ENCODE measurements around the gene ATRX. TPM values are rescaled to one million over a fixed set of nuclear protein-coding genes. Genes with fewer than 3 reads are reported as not detected.
"Not testable (repeated sequence)": the region's sequence is repeated elsewhere in the genome, so short reads cannot be mapped to it uniquely, and the experiment has no call there.

ATRX gene
- polyA plus RNA-seq, 1 experiment: 20.6 TPM

DNA sequence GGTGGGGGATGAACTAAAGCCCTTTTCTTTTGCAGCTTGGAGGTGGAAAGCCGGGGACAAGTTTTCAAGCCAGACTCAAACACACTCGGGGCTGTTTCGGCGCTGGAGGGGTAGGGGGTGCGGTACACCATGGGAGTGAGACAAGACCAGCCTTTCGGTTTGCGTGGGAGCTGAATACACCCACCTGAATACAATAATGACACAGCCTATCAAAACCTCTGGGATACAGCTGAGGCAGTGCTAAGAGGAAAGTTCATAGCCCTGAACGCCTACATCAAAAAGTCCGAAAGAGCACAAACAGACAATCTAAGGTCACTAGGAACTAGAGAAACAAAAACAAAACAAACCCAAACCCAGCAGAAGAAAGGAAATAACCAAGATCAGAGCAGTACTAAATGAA, 163.3 kb downstream of the ATRX start:
- H3K4me3 ChIP-seq (ENCODE audit: low read depth, low read length): no peak overlapping the region
- no peaks in the 10 kb centered on the region; the same call in 1 of the 2 replicates for H3K36me3 ChIP-seq (ENCODE audit: control insufficient read depth, insufficient read depth, low read length)
- POLR2A ChIA-PET: no interaction called here
- no peaks in the 10 kb centered on the region for H3K27me3 ChIP-seq (ENCODE audit: control insufficient read depth, insufficient read depth, low read length)
- TF ChIP-seq, protein P1, sequence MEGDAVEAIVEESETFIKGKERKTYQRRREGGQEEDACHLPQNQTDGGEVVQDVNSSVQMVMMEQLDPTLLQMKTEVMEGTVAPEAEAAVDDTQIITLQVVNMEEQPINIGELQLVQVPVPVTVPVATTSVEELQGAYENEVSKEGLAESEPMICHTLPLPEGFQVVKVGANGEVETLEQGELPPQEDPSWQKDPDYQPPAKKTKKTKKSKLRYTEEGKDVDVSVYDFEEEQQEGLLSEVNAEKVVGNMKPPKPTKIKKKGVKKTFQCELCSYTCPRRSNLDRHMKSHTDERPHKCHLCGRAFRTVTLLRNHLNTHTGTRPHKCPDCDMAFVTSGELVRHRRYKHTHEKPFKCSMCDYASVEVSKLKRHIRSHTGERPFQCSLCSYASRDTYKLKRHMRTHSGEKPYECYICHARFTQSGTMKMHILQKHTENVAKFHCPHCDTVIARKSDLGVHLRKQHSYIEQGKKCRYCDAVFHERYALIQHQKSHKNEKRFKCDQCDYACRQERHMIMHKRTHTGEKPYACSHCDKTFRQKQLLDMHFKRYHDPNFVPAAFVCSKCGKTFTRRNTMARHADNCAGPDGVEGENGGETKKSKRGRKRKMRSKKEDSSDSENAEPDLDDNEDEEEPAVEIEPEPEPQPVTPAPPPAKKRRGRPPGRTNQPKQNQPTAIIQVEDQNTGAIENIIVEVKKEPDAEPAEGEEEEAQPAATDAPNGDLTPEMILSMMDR (IDR thresholded peaks at IDR 0.05; ENCODE audit: insufficient read depth, low read depth, low read length): no peak
- CTCF ChIA-PET: no interaction called here
- no peak for DNase-seq (ENCODE audit: low read depth)

DNA sequence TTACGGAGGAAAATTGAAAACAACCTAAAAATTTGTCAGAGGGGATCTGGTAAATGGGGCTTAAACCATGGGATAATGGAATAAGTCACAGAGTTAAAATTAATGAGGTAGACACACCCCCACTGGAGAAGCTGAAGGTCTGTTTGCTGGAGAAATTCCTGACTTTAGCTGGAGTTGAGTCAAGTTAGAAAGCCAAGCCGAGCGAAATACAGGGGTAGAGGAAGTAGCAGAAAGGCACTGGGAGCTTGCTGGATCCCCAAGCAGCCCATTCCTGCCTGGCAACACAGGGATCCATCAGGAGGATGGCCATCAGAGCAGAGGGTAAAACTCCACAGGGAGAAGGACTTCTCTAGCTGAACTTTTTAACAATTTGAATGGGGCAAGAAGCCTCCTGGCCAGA, 163.8 kb downstream of the ATRX start:
- Histone ChIP-seq H3K27me3 (ENCODE audit: control insufficient read depth, insufficient read depth, low read length) (no peaks in the 10 kb centered on the region), H3K4me3 (ENCODE audit: low read depth, low read length) (no peak overlapping the region), H3K36me3 (ENCODE audit: control insufficient read depth, insufficient read depth, low read length) (no peaks in the 10 kb centered on the region; the same call in 1 of the 2 replicates)
- POLR2A ChIA-PET: no interaction called here
- CTCF ChIA-PET: no interaction called here
- TF ChIP-seq, protein P1 (IDR thresholded peaks at IDR 0.05; ENCODE audit: insufficient read depth, low read depth, low read length): no peak
- no peak for DNase-seq (ENCODE audit: low read depth)

DNA sequence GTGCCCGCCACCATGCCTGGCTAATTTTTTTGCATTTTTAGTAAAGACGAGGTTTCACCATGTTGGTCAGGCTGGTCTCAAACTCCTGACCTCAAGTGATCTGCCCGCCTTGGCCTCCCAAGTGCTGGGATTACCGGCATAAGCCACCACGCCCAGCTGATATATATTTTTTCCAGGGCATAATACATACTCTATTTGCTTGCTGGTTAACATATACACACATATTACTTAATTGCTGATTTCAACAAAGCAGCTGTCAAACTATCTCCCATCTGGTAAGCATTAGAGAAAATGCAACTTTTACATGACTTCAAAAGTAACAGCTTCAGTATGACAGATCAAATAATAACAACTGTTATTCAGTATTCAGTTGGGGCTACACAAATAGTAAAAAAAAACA, 164.6 kb downstream of the ATRX start:
- H3K4me3 ChIP-seq (ENCODE audit: low read depth, low read length); H3K36me3 ChIP-seq (ENCODE audit: control insufficient read depth, insufficient read depth, low read length); CTCF ChIA-PET; POLR2A ChIA-PET; H3K27me3 ChIP-seq (ENCODE audit: control insufficient read depth, insufficient read depth, low read length); DNase-seq (ENCODE audit: low read depth): not testable (repeated sequence)

DNA sequence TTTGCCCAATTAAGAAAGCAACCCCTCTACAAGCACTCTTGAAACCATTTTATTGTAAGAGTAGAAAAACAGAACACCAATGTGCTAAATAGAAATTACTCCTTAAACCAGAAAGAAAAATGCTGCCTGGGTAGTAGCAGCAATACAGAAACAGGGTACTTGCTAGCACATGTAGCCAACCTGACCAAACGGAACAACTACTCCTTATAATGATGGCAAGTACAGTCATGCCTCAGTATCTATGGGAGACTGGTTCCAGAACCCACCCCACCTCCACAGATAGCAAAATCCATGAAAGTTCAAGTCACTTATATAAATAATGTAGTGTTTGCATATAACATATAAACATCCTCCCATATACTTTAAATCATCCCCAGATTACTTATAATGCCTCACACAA, 168.8 kb downstream of the ATRX start:
- no peak overlapping the region for H3K4me3 ChIP-seq (ENCODE audit: low read depth, low read length)
- ChIA-PET POLR2A (no interaction called here), CTCF (no interaction called here)

DNA sequence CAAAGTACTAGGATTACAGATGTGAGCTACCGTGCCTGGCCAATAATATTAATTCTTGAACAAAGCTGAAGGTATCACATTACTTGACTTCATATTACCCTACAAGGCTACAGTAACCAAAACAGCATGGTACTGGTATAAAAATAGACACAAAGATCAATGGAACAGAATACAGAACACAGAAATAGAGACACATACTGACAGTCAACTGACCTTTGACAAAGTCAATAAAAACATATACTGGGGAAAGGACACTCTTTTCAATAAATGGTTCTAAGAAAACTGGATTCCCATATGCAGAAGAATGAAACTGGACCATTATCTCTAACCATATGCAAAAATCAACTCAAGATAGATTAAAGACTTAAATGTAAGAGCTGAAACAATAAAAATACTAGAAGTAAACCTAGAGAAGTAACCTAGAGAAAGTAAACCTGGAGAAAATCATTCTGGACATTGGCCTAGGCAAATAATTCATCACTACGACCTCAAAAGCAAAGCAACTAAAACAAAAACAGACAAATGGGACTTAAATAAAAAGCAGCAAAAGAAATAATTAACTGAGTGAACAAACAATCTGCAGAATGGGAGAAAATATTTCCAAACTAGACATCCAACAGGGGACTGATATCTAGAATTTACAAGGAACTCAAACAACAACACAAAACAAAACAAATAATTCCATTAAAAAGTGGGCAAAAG, 182.2 kb downstream of the ATRX start:
- Histone ChIP-seq H3K4me3 (ENCODE audit: low read depth, low read length) (no peak overlapping the region), H3K36me3 (ENCODE audit: control insufficient read depth, insufficient read depth, low read length) (no peaks in the 10 kb centered on the region), H3K27me3 (ENCODE audit: control insufficient read depth, insufficient read depth, low read length) (no peaks in the 10 kb centered on the region)
- ChIA-PET POLR2A (no interaction called here), CTCF (no interaction called here)
- DNase-seq (ENCODE audit: low read depth): no peak
- TF ChIP-seq, protein P1 (IDR thresholded peaks at IDR 0.05; ENCODE audit: insufficient read depth, low read depth, low read length): no peak

More for the DNA sequence above, 168.8 kb downstream of the ATRX start:
- DNase-seq (ENCODE audit: low read depth): no peak
- Histone ChIP-seq H3K36me3 (ENCODE audit: control insufficient read depth, insufficient read depth, low read length) (no peaks in the 10 kb centered on the region), H3K27me3 (ENCODE audit: control insufficient read depth, insufficient read depth, low read length) (no peaks in the 10 kb centered on the region)
- TF ChIP-seq, protein P1 (IDR thresholded peaks at IDR 0.05; ENCODE audit: insufficient read depth, low read depth, low read length): no peak

DNA sequence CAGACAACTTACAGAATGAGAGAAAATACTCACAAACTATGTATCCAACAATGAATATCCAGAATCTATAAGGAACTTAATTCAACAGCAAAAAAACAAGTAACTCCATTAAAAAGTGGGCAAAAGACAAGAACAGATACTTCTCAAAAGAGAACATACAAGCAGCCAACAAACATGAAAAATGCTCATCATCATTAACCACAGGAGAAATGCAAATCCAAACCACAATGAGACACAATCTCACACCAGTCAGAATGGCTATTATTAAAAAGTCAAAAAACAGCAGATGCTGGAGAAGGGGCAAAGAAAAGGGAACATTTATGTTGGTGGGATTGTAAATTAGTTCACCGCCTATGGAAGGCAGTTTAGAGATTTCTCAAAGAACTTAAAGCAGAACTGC, 188.5 kb downstream of the ATRX start:
- TF ChIP-seq, protein P1 (IDR thresholded peaks at IDR 0.05; ENCODE audit: insufficient read depth, low read depth, low read length): no peak
- DNase-seq (ENCODE audit: low read depth): no peak
- ChIA-PET CTCF (no interaction called here), POLR2A (no interaction called here)
- Histone ChIP-seq H3K4me3 (ENCODE audit: low read depth, low read length) (no peak overlapping the region), H3K27me3 (ENCODE audit: control insufficient read depth, insufficient read depth, low read length) (no peaks in the 10 kb centered on the region), H3K36me3 (ENCODE audit: control insufficient read depth, insufficient read depth, low read length) (no peaks in the 10 kb centered on the region)

All from BJ (cell line).